GM19239 (cell line): ENCODE data around the gene CD44.

ENCODE experiments used
- DNase-seq: peaks from one replicate; pipeline ENCODE4 v3.0.0; 2011; ENCODE audit warnings: low spot score; ENCODE audit not compliant: insufficient read length
- FAIRE-seq: peaks from 2 replicates; lab custom pipeline; 2011; peaks lifted over from hg19 to GRCh38; lab: Jason Lieb, UNC

Gene CD44

GRCh38 chr11:35170503-35170902 is 31.5 kb downstream of the CD44 start:
- DNase-seq (no peak), FAIRE-seq (no peak)

DNA sequence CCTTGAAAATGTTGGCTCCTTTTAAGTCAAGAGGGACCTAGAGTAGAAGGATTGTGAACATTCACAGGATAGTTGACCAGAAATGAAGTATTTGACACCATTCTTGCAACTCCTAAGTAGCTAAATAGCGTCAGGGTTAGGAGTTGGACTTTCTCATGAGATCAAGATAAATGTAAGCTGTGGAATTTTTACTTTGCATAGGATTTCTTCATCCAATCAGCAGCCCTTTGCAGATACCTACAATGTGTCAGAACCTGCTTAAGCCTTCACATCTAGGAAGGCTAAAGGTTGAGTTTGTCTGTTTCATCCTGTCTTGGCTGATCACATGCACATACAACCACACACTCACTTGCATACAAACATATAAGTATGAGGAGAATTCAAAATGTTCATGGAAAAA is 32.3 kb downstream of the CD44 start:
- FAIRE-seq, result no peak
- no peak for DNase-seq

DNA sequence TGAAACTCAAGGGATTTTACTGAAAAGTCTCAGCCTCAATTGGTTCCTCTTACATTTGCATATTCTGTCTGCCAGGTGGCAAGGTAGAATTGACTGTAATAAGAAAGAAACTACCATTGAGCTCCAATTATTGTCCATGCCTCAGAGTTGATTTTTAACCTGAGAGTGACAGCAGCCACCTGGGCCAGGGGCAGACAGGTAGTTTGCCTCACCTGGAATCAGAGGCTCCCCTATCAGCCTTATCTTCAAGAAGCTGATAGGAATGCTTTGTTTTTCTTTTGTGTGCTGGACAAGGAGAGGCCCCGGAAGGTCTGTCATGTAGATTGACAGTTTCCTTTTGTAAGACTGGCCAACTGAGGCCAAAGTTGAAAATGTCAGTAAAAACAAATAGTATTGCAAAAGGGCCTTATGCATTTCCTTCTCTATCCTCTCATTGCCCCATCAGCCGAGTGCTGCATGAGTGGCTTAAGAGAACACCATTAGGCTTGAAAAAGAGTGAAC is 34.1 kb downstream of the CD44 start:
- no peak for DNase-seq

DNA sequence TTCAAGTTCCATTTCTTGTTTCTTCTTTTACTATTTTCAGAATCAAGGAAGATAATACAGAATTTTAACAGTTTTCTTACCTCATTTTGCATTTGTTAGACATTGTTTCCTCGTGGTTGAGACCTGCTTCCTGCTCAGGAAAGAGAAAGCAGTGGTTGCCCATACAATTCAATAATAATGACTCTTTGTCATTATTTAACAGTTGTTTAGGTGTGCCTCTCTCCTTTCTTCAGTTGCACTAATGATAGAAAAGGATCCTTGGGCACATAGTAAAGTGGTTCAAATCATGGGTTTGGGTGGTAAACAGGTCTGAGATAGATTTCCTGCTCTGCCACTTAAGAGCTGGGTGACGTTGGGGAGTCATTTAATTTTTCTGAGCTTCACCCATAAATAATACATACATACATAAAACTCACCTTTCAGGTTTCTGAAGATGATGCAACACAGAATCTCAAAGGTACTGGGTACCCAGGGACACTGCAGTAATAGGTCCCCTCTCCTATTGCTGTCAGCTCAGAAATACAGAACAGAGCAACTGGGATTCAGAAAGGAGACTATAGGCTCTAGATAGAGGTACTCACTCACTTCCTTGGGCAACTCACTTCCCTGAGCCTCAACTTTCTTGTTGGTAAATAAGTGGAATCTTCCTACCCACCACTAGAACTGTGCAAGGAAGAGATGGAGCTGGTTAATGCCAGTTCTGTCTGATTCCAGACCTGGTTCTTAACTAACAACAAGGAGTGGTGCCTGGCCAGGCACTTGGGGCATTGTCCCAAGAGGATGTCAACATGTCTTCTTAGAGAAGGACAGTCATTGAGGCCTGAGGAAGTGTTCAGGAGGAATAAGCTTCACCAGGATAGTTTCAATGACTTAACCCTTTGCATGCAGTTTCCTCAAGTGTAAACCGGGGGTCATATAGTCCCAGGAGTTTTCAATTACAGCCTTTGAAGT is 34.9 kb downstream of the CD44 start:
- FAIRE-seq, result peak; percentile 78
- no peak for DNase-seq

More for the DNA sequence above, 34.1 kb downstream of the CD44 start:
- peak; percentile 69 for FAIRE-seq

DNA sequence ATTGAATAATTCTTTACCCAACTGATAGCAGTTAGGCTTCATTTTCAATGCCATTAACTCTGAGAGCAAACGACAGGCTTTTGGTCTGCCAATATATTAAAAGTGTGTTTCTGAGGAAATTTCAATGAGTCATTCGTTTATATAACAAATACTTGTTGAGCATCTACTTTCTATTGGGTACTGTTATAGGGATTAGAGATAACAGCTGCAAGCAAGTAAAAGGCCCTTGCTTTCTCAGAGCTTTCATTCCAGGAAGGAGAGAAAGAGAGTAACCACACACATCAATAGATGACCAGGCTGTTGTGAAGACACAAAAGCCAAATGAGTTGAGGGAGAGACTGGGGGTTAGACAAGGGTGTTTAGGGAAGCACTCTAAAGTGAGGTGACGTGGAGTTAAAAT is 35.7 kb downstream of the CD44 start:
- DNase-seq (no peak), FAIRE-seq (peak; percentile 51)

GRCh38 chr11:35177370-35177769 is 38.4 kb downstream of the CD44 start:
- DNase-seq (no peak), FAIRE-seq (no peak)

DNA sequence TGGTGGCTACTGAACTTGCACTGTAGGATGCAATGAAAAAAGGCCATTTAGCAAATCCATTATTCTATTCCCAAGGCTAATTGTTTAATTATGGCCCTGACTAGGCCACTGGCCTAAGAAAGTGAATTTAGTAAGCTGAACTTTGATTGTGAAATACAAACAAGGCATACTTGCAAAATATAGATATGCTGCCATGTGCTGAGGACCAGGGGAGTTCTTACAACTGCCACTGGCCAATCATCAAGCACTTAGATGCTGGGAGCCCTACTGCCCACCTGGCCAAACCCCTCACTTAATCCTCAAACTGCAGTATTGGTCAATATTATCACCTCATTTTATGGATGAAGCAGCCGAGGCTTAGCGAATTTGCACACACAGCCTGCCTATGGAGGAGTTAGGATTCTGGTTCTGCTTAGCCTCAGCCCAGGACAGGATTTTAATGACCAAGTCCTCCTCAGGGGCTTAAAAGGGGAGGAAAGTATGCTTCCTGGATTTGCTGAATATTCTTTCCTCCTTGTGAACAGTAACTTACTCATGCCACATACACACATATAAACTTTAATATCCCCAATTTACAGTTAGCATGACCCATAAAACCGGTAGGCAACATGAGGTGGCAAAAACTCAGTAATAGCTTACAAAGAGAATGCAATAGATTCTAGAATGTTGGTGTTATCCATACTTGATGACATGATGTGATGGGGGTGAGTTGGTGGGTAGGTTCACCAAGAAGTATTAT is 39.3 kb downstream of the CD44 start:
- no peak for FAIRE-seq

DNA sequence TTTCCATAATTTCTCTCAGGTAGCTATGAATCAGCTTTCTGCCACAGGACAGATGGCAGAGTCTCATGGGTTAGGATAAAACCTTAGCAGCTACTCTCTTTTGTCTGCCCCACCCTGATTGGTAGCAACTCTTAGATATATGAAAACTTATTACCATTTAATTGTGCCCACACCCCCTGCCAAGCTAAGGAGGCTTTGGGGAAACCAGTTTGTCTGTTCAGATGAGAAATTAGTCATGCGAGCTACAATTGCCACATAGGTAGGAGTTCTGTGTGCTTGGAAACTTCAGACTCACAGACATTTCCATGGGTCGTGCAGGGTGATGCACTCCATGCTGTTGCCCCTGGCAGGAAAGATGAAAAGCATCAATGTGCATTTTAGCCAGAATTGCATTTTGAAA is 39.9 kb downstream of the CD44 start:
- DNase-seq, result no peak
- no peak for FAIRE-seq

More for the DNA sequence above, 39.3 kb downstream of the CD44 start:
- no peak for DNase-seq

DNA sequence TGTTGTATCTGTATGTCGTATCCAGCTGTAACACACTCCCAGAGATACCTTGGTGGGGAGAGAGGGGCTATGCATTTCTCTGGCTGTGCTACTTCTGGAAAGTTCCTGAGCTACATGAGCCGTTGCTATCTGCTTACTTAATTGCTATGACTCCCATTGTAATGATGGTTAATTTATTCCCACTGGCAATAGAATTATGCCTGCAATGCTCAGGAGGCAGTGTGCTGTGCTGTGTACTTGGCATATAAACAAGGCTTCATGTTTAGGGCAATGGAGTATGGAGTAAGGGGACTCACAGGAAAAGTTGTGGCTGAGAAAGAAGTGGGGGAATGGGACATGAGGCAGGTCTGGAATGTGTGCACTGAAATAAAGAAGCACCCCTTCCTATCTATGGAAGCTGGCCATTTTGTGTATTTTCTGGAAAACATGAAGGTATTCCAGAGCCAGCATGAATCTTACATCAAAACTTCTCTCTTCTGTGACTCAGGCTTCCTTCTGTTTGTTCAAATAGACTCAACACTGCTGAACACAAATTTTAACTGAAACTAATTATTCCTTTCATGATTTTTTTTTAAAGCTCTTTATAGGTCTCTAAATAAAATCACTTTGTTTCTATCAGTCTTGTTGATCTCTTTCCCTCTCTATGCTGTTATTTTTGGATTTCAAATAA is 40.6 kb downstream of the CD44 start:
- FAIRE-seq (no peak), DNase-seq (no peak)

DNA sequence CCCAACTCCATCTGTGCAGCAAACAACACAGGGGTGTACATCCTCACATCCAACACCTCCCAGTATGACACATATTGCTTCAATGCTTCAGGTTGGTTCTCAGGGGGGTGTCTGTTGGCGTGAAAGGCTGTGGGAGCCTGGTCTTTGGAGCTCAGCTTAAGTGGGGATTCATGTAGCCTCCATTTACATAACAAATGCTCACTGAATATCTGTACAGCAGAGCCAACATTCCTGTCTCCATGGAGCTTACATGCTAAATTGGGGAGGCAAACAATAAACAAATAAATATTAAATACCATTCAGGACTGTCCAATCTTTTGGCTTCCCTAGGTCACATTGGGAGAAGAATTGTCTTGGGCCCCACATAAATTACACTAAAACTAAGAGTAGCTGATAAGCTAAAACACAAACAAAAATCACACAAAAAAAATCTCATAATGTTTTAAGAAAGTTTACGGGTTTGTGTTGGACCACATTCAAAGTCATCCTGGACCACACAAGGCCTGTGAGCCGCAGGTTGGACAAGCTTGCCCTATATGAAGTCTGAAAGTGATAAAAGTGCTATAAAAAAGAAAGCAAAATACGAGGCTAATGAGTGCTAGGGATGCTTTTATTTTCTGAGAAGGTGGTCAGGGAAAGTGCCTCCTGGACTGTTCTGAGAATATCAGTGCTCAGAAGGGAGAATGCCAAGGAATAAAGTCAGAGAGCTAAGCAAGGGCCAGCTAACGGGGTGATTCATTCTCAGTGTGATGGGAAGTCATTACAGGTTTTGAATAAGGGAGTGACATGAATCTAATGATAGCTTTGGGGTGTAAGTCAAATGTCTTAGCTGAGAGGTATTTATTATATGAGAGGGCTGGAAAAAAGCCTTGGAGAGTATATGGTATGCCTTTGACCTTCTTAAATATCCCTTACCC is 41.6 kb downstream of the CD44 start:
- no peak for DNase-seq
- no peak for FAIRE-seq

DNA sequence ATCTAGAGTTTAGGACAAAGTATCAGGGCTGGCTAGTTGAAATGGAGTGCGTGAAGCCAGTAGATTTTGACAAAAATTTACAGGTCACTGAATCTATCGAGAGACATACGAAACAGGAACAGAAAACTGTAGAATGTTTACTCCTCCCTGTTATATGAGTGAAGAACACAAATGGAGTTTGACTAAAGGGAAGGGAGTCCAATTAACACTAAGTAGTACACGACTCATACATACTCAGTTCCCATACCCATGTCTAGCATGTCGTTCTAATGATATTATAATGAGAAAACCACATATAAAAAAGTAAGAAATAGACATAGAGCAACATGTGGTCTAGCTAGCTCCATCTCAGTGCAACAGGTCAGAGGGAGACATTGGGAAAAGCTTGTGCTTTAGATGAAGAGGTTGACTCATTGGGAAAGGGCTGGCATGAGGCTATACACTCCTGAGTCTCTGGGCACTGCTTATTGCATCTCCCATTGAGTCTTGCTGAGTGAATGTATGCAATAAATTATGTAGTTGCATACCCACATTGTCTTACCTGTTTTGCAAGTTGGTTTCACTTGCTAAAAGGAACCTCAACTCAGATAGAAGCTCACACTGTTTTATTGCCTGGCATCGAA is 43.5 kb downstream of the CD44 start:
- FAIRE-seq (peak; percentile 96), DNase-seq (peak; percentile 35)

DNA sequence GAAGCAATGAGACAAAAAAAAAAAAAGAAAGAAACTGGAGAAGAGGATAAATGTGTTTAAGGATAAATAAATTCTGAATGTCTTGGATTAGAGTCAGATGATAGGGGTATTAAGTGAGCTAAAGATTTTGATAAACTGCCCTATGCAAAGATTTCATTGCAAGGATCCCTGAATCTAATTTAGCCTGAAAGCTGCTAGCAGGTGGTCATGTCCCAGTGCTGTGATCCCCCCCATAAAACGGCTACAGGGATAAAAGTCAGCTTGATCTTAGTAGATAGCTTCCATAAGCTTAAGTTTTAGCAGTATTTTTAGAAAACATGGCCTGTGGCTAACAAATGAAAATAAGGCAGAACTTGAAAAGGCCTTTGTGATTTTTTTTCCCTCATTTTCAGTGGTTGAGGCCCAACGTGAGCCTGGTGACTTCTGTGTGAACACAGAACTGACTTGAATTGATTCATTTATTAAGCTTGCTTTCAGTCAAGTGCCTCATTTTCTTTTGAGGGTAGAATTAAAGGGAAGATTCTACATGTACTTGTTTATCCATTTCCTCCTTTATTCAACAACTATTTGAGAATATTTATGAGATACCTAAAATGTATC is 44.5 kb downstream of the CD44 start:
- DNase-seq (no peak), FAIRE-seq (peak; percentile 84)

GRCh38 chr11:35185696-35186095 is 46.7 kb downstream of the CD44 start:
- DNase-seq, result no peak
- FAIRE-seq, result no peak

DNA sequence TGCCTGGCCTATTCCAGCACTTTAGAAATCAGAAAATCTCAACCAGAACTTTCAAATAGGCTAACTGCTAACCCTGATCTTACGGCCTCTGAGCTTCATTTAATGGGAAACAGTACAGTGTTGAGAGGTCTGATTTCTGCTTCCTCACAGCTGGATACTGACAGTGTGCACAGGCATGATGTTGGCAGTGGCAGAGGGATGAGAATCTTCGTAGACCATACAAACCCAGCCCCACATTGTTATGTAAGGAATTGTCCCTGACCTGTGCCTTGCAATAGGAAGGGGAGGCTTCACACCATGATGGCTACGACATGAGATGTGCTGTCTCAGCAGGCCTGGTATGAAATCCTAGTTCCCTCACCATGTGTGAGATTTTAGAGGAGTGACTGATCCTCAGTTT is 49.0 kb downstream of the CD44 start:
- DNase-seq (no peak), FAIRE-seq (no peak)

- DNase-seq (no peak), FAIRE-seq (no peak)
Measured at GRCh38 chr11:35190804-35191348, 51.9 kb downstream of the CD44 start.

GRCh38 chr11:35192347-35192746 is 53.4 kb downstream of the CD44 start:
- FAIRE-seq (no peak), DNase-seq (no peak)

DNA sequence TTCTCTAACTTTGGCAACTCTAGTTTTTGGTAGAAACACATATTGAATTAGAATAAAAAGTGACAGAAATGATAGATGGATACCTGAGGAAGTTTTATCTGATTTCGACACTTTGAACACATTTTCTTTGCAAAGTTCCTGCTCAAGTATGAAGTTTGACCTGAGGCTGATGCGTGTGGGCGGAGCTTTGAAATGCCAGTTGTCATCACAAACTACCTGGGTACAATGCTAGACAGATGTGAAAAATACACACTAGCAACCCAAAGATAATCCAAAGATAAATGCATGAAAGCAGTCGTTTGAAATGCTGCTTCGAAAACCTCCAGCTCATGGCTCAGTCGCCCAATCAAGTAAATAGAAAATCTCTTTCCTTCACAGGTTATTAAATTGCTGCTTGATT is 54.8 kb downstream of the CD44 start:
- no peak for DNase-seq
- peak; percentile 67 for FAIRE-seq

- no peak for DNase-seq
Measured at GRCh38 chr11:35197292-35197691, 58.3 kb downstream of the CD44 start.

More at GRCh38 chr11:35197292-35197691, 58.3 kb downstream of the CD44 start:
- no peak for FAIRE-seq
